Smooth muscle cell (in vitro differentiated cells): ENCODE results near the gene VTN. TPM values are rescaled to one million over a fixed set of nuclear protein-coding genes. Genes with fewer than 3 reads are reported as not detected.

Source experiments
- DNase-seq: peaks from one replicate; lab custom pipeline; 2025; ENCODE audit not compliant: unreplicated experiment; lab: John Stamatoyannopoulos, UW
- H2AFZ ChIP-seq: fragments of 200-600 bp; sonication (generic); 2 replicates; pipeline ENCODE4 v1.6.0; 2016; ENCODE audit warnings: antibody characterized with exemption, low read depth, mild to moderate bottlenecking
- H3F3A ChIP-seq: fragments of 200-600 bp; sonication (generic); 2 replicates; pipeline ENCODE4 v1.6.0; 2017; ENCODE audit warnings: antibody characterized with exemption, low read depth
- H3K27ac ChIP-seq: fragments of 200-600 bp; sonication (generic); 2 replicates; pipeline ENCODE4 v1.5.1; 2016; ENCODE audit warnings: low read depth, mild to moderate bottlenecking
- H3K27me3 ChIP-seq: fragments of 200-600 bp; sonication (generic); 2 replicates; pipeline ENCODE4 v1.6.1; 2016; ENCODE audit warnings: low read depth, mild to moderate bottlenecking
- H3K36me3 ChIP-seq: fragments of 200-600 bp; sonication (generic); 2 replicates; pipeline ENCODE4 v1.5.1; 2016; ENCODE audit warnings: low read depth
- H3K4me1 ChIP-seq: fragments of 200-600 bp; sonication (generic); 2 replicates; pipeline ENCODE4 v1.5.1; 2016; ENCODE audit warnings: low read depth
- H3K4me2 ChIP-seq: fragments of 200-600 bp; sonication (generic); 2 replicates; pipeline ENCODE4 v1.6.0; 2016; ENCODE audit warnings: mild to moderate bottlenecking
- H3K4me3 ChIP-seq: fragments of 200-600 bp; sonication (generic); 2 replicates; pipeline ENCODE4 v1.5.1; 2016; ENCODE audit warnings: mild to moderate bottlenecking
- H3K79me2 ChIP-seq: fragments of 200-600 bp; sonication (generic); 2 replicates; pipeline ENCODE4 v1.6.0; 2016; ENCODE audit warnings: low read depth, mild to moderate bottlenecking
- H3K9ac ChIP-seq: fragments of 200-600 bp; sonication (generic); 2 replicates; pipeline ENCODE4 v1.6.0; 2016; ENCODE audit warnings: low read depth
- H3K9me3 ChIP-seq: fragments of 200-600 bp; sonication (generic); replicated peaks from 2 replicates; pipeline ENCODE4 v1.5.1; 2016; ENCODE audit warnings: low read depth
- H4K20me1 ChIP-seq: fragments of 200-600 bp; sonication (generic); 2 replicates; pipeline ENCODE4 v1.6.0; 2016; ENCODE audit warnings: low read depth
- CTCF ChIP-seq: fragments of 200-600 bp; sonication (generic); IDR thresholded peaks from 2 replicates; pipeline ENCODE4 v1.5.1; 2017; ENCODE audit warnings: borderline replicate concordance, mild to moderate bottlenecking, antibody characterized with exemption; ENCODE audit not compliant: insufficient read depth, poor library complexity, severe bottlenecking
- WGBS: methylation state at CpG from one replicate; pipeline ENCODE4 v1.1.7; 2016; ENCODE audit warnings: low lambda C conversion rate; 5-methylcytosine and 5-hydroxymethylcytosine counted together
- microRNA-seq: library from miRNA; unstranded; fragments of <30 nt; microRNA quantifications from one replicate; pipeline ENCODE4, GENCODE V29; 2016; ENCODE audit warnings: borderline number of aligned reads
- polyA plus RNA-seq: library from polyadenylated mRNA; unstranded; fragments of >200 nt; fragmentation: Nextera tagmentation; extraction: Ambion mirVana; gene quantifications from 2 replicates; pipeline ENCODE4 v1.2.1, GENCODE V29; 2016
- total RNA-seq: library from RNA; depleted of rRNA; stranded (reverse); fragments of >200 nt; gene quantifications from 2 replicates; pipeline ENCODE4 v1.2.3, GENCODE V29; 2014

Gene VTN
- total and polyA plus RNA-seq, 2 experiments from 2014 or later: 60.3 to 90.3 TPM

GRCh38 chr17:28319598-28319935, 50.5 kb downstream of the VTN start:
- peak overlapping the region; percentile 86 for H2AFZ ChIP-seq
- H3K36me3 ChIP-seq: no peaks in the 10 kb centered on the region
- no peak for DNase-seq
- peak overlapping the region; percentile 34 for H3K9ac ChIP-seq
- no peak for TF ChIP-seq CTCF
- H3K9me3 ChIP-seq: no peaks in the 10 kb centered on the region
- H3K4me3 ChIP-seq: peak overlapping the region; percentile 58
- H4K20me1 ChIP-seq: no peaks in the 10 kb centered on the region
- H3K4me2 ChIP-seq: peak overlapping the region; percentile 90
- H3K27ac ChIP-seq: peak overlapping the region; percentile 30
- peaks cover 3% of the 10 kb centered on the region for H3F3A ChIP-seq
- under 1% methylated on average over 7 of the region's 7 CpGs for WGBS
- no peaks in the 10 kb centered on the region for H3K27me3 ChIP-seq
- peaks cover 37% of the 10 kb centered on the region for H3K79me2 ChIP-seq
- peaks cover 14% of the 10 kb centered on the region for H3K4me1 ChIP-seq

GRCh38 chr17:28318759-28319597, 51.1 kb downstream of the VTN start, which contains the start of gene TMEM97:
Gene TMEM97, plus strand, starts transcription at chr17:28319200. Its CDS starts 40 bp downstream, at chr17:28319240.
- Histone ChIP-seq H3K36me3 (no peaks in the 10 kb centered on the region), H4K20me1 (no peaks in the 10 kb centered on the region), H3K4me3 (peak within 1 kb of the TSS; percentile 58), H3K9ac (peak within 1 kb of the TSS; percentile 34), H3K9me3 (no peaks in the 10 kb centered on the region), H3K27me3 (no peaks in the 10 kb centered on the region), H3K79me2 (peaks cover 35% of the 10 kb centered on the region), H2AFZ (peak within 1 kb of the TSS; percentile 96), H3K4me2 (peak within 1 kb of the TSS; percentile 90), H3F3A (peaks cover 3% of the 10 kb centered on the region), H3K4me1 (peaks cover 14% of the 10 kb centered on the region), H3K27ac (peak within 1 kb of the TSS; percentile 30)
- WGBS: under 1% methylated on average over 71 of the region's 72 CpGs
- TF ChIP-seq CTCF: no peak
- peak; percentile 85 for DNase-seq

GRCh38 chr17:28317966-28318758, 51.9 kb downstream of the VTN start:
- no peaks in the 10 kb centered on the region for H3K36me3 ChIP-seq
- TF ChIP-seq CTCF: no peak
- DNase-seq: no peak
- no peaks in the 10 kb centered on the region for H3K27me3 ChIP-seq
- H2AFZ ChIP-seq: peak overlapping the region; percentile 96
- H3F3A ChIP-seq: peaks cover 3% of the 10 kb centered on the region
- WGBS: 10% methylated on average over 40 of the region's 40 CpGs
- no peak overlapping the region for H3K27ac ChIP-seq
- peak overlapping the region; percentile 90 for H3K4me2 ChIP-seq
- no peaks in the 10 kb centered on the region for H4K20me1 ChIP-seq
- peaks cover 14% of the 10 kb centered on the region for H3K4me1 ChIP-seq
- no peaks in the 10 kb centered on the region for H3K9me3 ChIP-seq
- no peak overlapping the region for H3K9ac ChIP-seq
- H3K79me2 ChIP-seq: peaks cover 34% of the 10 kb centered on the region
- peak overlapping the region; percentile 58 for H3K4me3 ChIP-seq

Small RNAs within 50 kb of the gene (microRNA-seq; reads per million reads assigned to microRNA genes)
- 1.8 reads per million for gene MIR4723

Other genes starting within 250 kb of the VTN start
- 11.2 and 12.1 TPM in 2 replicates for gene TMEM97, start 51.1 kb downstream of the VTN start, total RNA-seq
- 15.8 and 17.2 TPM in 2 replicates for gene TMEM97, start 51.1 kb downstream of the VTN start, polyA plus RNA-seq
- gene IFT20, start 34.8 kb downstream of the VTN start, total RNA-seq: 49.8 and 102 TPM in 2 replicates
- gene IFT20, start 34.8 kb downstream of the VTN start, polyA plus RNA-seq: 83.8 and 88.9 TPM in 2 replicates
- 81.0 and 89.9 TPM in 2 replicates for gene TNFAIP1, start 34.5 kb downstream of the VTN start, total RNA-seq
- 75.0 and 82.4 TPM in 2 replicates for gene TNFAIP1, start 34.5 kb downstream of the VTN start, polyA plus RNA-seq
- 52.6 and 55.0 TPM in 2 replicates for gene POLDIP2, start 12.8 kb downstream of the VTN start, total RNA-seq
- gene POLDIP2, start 12.8 kb downstream of the VTN start, polyA plus RNA-seq: 82.9 and 83.2 TPM in 2 replicates
- gene SEBOX, start 5.1 kb downstream of the VTN start, total RNA-seq: not detected in 2 replicates
- gene SEBOX, start 5.1 kb downstream of the VTN start, polyA plus RNA-seq: not detected in 2 replicates
- gene SARM1, start 1.4 kb upstream of the VTN start, total RNA-seq: 8.2 and 13.4 TPM in 2 replicates
- 8.3 and 8.7 TPM in 2 replicates for gene SARM1, start 1.4 kb upstream of the VTN start, polyA plus RNA-seq
- 5.1 and 20.9 TPM in 2 replicates for gene SLC46A1, start 35.9 kb upstream of the VTN start, total RNA-seq
- 7.0 and 10.3 TPM in 2 replicates for gene SLC46A1, start 35.9 kb upstream of the VTN start, polyA plus RNA-seq
- not detected in 2 replicates for gene SLC13A2, start 103.3 kb upstream of the VTN start, total RNA-seq
- gene SLC13A2, start 103.3 kb upstream of the VTN start, polyA plus RNA-seq: not detected in 2 replicates
- gene FOXN1, start 136.0 kb upstream of the VTN start, total RNA-seq: 0.36 TPM in 1 of 2 replicates, not detected in the other
- gene FOXN1, start 136.0 kb upstream of the VTN start, polyA plus RNA-seq: not detected in 2 replicates
- gene UNC119, start 182.3 kb upstream of the VTN start, total RNA-seq: 46.9 and 48.3 TPM in 2 replicates
- 35.9 and 40.2 TPM in 2 replicates for gene UNC119, start 182.3 kb upstream of the VTN start, polyA plus RNA-seq
- gene PIGS, start 201.2 kb upstream of the VTN start, total RNA-seq: 27.4 and 61.3 TPM in 2 replicates
- gene PIGS, start 201.2 kb upstream of the VTN start, polyA plus RNA-seq: 69.2 and 75.4 TPM in 2 replicates
- gene ALDOC, start 206.6 kb upstream of the VTN start, total RNA-seq: 72.6 and 106 TPM in 2 replicates
- 61.7 and 71.5 TPM in 2 replicates for gene ALDOC, start 206.6 kb upstream of the VTN start, polyA plus RNA-seq
- gene SPAG5, start 228.7 kb upstream of the VTN start, total RNA-seq: 13.9 and 21.3 TPM in 2 replicates
- 19.8 and 23.7 TPM in 2 replicates for gene SPAG5, start 228.7 kb upstream of the VTN start, polyA plus RNA-seq
- gene RSKR, start 243.9 kb upstream of the VTN start, total RNA-seq: 2.2 and 3.8 TPM in 2 replicates
- gene RSKR, start 243.9 kb upstream of the VTN start, polyA plus RNA-seq: 2.0 and 2.3 TPM in 2 replicates